CD8-positive, alpha-beta memory T cell (primary cell): ENCODE results near the gene DIAPH2. TPM values are rescaled to one million over a fixed set of nuclear protein-coding genes. Genes with fewer than 3 reads are reported as not detected.

Source experiments
- CTCF ChIA-PET: fragments of 350-600 bp; sonication (Branson Sonifier 250); formaldehyde crosslinking; loops from one replicate; lab custom pipeline; 2021; ENCODE audit warnings: antibody characterized with exemption; lab: Charles Lee
- POLR2A ChIA-PET: fragments of 350-600 bp; sonication (Branson Sonifier 250); formaldehyde crosslinking; loops from one replicate; lab custom pipeline; 2021; ENCODE audit warnings: antibody characterized with exemption; lab: Charles Lee
- DNase-seq, 5 donors: peaks; one replicate each; pipeline versions ENCODE4 v3.0.0 to v3.0.0-alpha.2; 2020 to 2022; ENCODE audit warnings: mixed read lengths in 1 of 5
- H3K27ac ChIP-seq: one replicate; pipeline ENCODE4 v1.7.0; 2013; ENCODE audit warnings: low read depth, mild to moderate bottlenecking, low read length, moderate library complexity
- H3K27me3 ChIP-seq: 2 replicates; pipeline ENCODE4 v1.7.0; 2013; ENCODE audit warnings: low read length, mild to moderate bottlenecking; ENCODE audit not compliant: insufficient read depth, poor library complexity, severe bottlenecking
- H3K36me3 ChIP-seq: 2 replicates; pipeline ENCODE4 v1.7.0; 2013; ENCODE audit warnings: mild to moderate bottlenecking, low read length, moderate library complexity; ENCODE audit not compliant: insufficient read depth
- H3K4me1 ChIP-seq: 2 replicates; pipeline ENCODE4 v1.7.0; 2013; ENCODE audit warnings: mild to moderate bottlenecking, low read length, moderate library complexity; ENCODE audit not compliant: insufficient read depth
- H3K4me3 ChIP-seq: 2 replicates; pipeline ENCODE4 v1.7.0; 2013; ENCODE audit warnings: mild to moderate bottlenecking, low read length
- H3K9me3 ChIP-seq: 2 replicates; pipeline ENCODE4 v1.7.0; 2013; ENCODE audit warnings: mild to moderate bottlenecking, low read length
- H3K27ac Mint-ChIP-seq, 8 donors: one replicate each; pipeline ENCODE4 v1.8.0; 2020 to 2021; ENCODE audit warnings: mixed read lengths in 8 of 8, mild to moderate bottlenecking in 6 of 8, inconsistent platforms in 3 of 8, moderate library complexity in 3 of 8
- H3K27me3 Mint-ChIP-seq, 2 donors: one replicate each; pipeline ENCODE4 v1.8.0; 2020 to 2021; ENCODE audit warnings: mixed read lengths in 2 of 2, mild to moderate bottlenecking in 1 of 2, moderate library complexity in 1 of 2
- H3K36me3 Mint-ChIP-seq, 3 donors: one replicate each; pipeline ENCODE4 v1.8.0; 2020 to 2021; ENCODE audit warnings: mixed read lengths in 3 of 3, inconsistent platforms in 1 of 3, mild to moderate bottlenecking in 1 of 3
- H3K4me1 Mint-ChIP-seq, 3 donors: one replicate each; pipeline ENCODE4 v1.8.0; 2020 to 2021; ENCODE audit warnings: mixed read lengths in 3 of 3, inconsistent platforms in 1 of 3, mild to moderate bottlenecking in 1 of 3
- H3K4me3 Mint-ChIP-seq, 7 donors: one replicate each; pipeline ENCODE4 v1.8.0; 2020 to 2021; ENCODE audit warnings: mixed read lengths in 7 of 7, mild to moderate bottlenecking in 6 of 7, moderate library complexity in 4 of 7, inconsistent platforms in 2 of 7
- H3K9me3 Mint-ChIP-seq, 5 donors: one replicate each; pipeline ENCODE4 v1.8.0; 2020 to 2022; ENCODE audit warnings: mixed read lengths in 5 of 5, mild to moderate bottlenecking in 3 of 5, moderate library complexity in 2 of 5, inconsistent platforms in 1 of 5
- polyA plus RNA-seq: library from polyadenylated mRNA; unstranded; fragments of 300-500 nt; fragmentation: Illumina TruSeq; gene quantifications from one replicate; pipeline ENCODE4 v1.2.3, GENCODE V29; 2021
- total RNA-seq, 2 experiments: library from RNA; stranded (reverse); gene quantifications; one replicate each; pipeline ENCODE4 v1.2.3, GENCODE V29; 2021

DIAPH2 gene
- total and polyA plus RNA-seq, 3 experiments from 2014 or later: 5.6 to 11.5 (median 6.0) TPM

GRCh38 chrX:97309487-97310116 lies 625.0 kb downstream of the DIAPH2 start:
- H3K27me3 Mint-ChIP-seq: no peaks in the 10 kb centered on the region
- no peak for DNase-seq
- H3K27ac ChIP-seq: no peak overlapping the region
- no peak overlapping the region for H3K27ac Mint-ChIP-seq
- no peaks in the 10 kb centered on the region for H3K4me1 ChIP-seq
- H3K4me3 ChIP-seq: no peak overlapping the region
- H3K9me3 ChIP-seq: no peaks in the 10 kb centered on the region
- ChIA-PET CTCF (no interaction called here), POLR2A (no interaction called here)
- H3K36me3 Mint-ChIP-seq: peaks cover 0 to 1% (median 0%) of the 10 kb centered on the region in 3 donors
- no peaks in the 10 kb centered on the region for H3K9me3 Mint-ChIP-seq
- no peaks in the 10 kb centered on the region for H3K36me3 ChIP-seq
- no peaks in the 10 kb centered on the region for H3K4me1 Mint-ChIP-seq
- no peak overlapping the region for H3K4me3 Mint-ChIP-seq
- no peaks in the 10 kb centered on the region for H3K27me3 ChIP-seq

GRCh38 chrX:97310373-97310772 lies 625.7 kb downstream of the DIAPH2 start:
- H3K4me3 ChIP-seq: no peak overlapping the region
- Mint-ChIP-seq H3K36me3 (peaks cover 0 to 1% (median 0%) of the 10 kb centered on the region in 3 donors), H3K9me3 (no peaks in the 10 kb centered on the region), H3K4me1 (no peaks in the 10 kb centered on the region), H3K27ac (no peak overlapping the region), H3K27me3 (no peaks in the 10 kb centered on the region), H3K4me3 (no peak overlapping the region)
- DNase-seq: no peak
- POLR2A ChIA-PET: no interaction called here
- no peaks in the 10 kb centered on the region for H3K36me3 ChIP-seq
- no peaks in the 10 kb centered on the region for H3K27me3 ChIP-seq
- no peak overlapping the region for H3K27ac ChIP-seq
- CTCF ChIA-PET: no interaction called here
- H3K4me1 ChIP-seq: no peaks in the 10 kb centered on the region
- H3K9me3 ChIP-seq: no peaks in the 10 kb centered on the region

- H3K36me3 Mint-ChIP-seq: peaks cover 0 to 1% (median 0%) of the 10 kb centered on the region in 3 donors
- no peak for DNase-seq
- no peaks in the 10 kb centered on the region for H3K27me3 ChIP-seq
- H3K4me3 Mint-ChIP-seq: no peak overlapping the region
- CTCF ChIA-PET: no interaction called here
- no peaks in the 10 kb centered on the region for H3K9me3 ChIP-seq
- H3K36me3 ChIP-seq: no peaks in the 10 kb centered on the region
- no peak overlapping the region for H3K27ac Mint-ChIP-seq
- H3K27me3 Mint-ChIP-seq: no peaks in the 10 kb centered on the region
- H3K27ac ChIP-seq: no peak overlapping the region
- no peak overlapping the region for H3K4me3 ChIP-seq
- no peaks in the 10 kb centered on the region for H3K4me1 Mint-ChIP-seq
- POLR2A ChIA-PET: no interaction called here
- no peaks in the 10 kb centered on the region for H3K9me3 Mint-ChIP-seq
- no peaks in the 10 kb centered on the region for H3K4me1 ChIP-seq
These were observed 626.6 kb downstream of the DIAPH2 start for GRCh38 chrX:97311066-97311778.

- Histone ChIP-seq H3K4me1 (no peaks in the 10 kb centered on the region), H3K36me3 (no peaks in the 10 kb centered on the region), H3K27ac (no peak overlapping the region), H3K4me3 (no peak overlapping the region), H3K9me3 (no peaks in the 10 kb centered on the region), H3K27me3 (no peaks in the 10 kb centered on the region)
- DNase-seq: no peak
- Mint-ChIP-seq H3K4me3 (no peak overlapping the region), H3K4me1 (no peaks in the 10 kb centered on the region), H3K36me3 (peaks cover 0 to 3% (median 0%) of the 10 kb centered on the region in 3 donors), H3K27me3 (no peaks in the 10 kb centered on the region), H3K27ac (no peak overlapping the region), H3K9me3 (no peaks in the 10 kb centered on the region)
- ChIA-PET POLR2A (no interaction called here), CTCF (no interaction called here)
These were observed 629.7 kb downstream of the DIAPH2 start for GRCh38 chrX:97314345-97314744.

- H3K4me1 ChIP-seq: no peaks in the 10 kb centered on the region
- H3K4me3 ChIP-seq: no peak overlapping the region
- H3K9me3 ChIP-seq: no peaks in the 10 kb centered on the region
- POLR2A ChIA-PET: no interaction called here
- no peaks in the 10 kb centered on the region for H3K4me1 Mint-ChIP-seq
- H3K27ac ChIP-seq: no peak overlapping the region
- no peak for DNase-seq
- H3K36me3 ChIP-seq: no peaks in the 10 kb centered on the region
- H3K27ac Mint-ChIP-seq: no peak overlapping the region
- H3K4me3 Mint-ChIP-seq: no peak overlapping the region
- H3K27me3 Mint-ChIP-seq: no peaks in the 10 kb centered on the region
- no peaks in the 10 kb centered on the region for H3K9me3 Mint-ChIP-seq
- CTCF ChIA-PET: no interaction called here
- peaks cover 0 to 1% (median 0%) of the 10 kb centered on the region in 3 donors for H3K36me3 Mint-ChIP-seq
- H3K27me3 ChIP-seq: no peaks in the 10 kb centered on the region
These were observed 631.3 kb downstream of the DIAPH2 start for GRCh38 chrX:97315939-97316338.

- H3K4me3 ChIP-seq: no peak overlapping the region
- Mint-ChIP-seq H3K4me1 (no peaks in the 10 kb centered on the region), H3K27me3 (no peaks in the 10 kb centered on the region), H3K36me3 (peaks cover 0 to 1% (median 0%) of the 10 kb centered on the region in 3 donors), H3K27ac (no peak overlapping the region), H3K9me3 (no peaks in the 10 kb centered on the region), H3K4me3 (no peak overlapping the region)
- no peak overlapping the region for H3K27ac ChIP-seq
- H3K36me3 ChIP-seq: no peaks in the 10 kb centered on the region
- no peaks in the 10 kb centered on the region for H3K27me3 ChIP-seq
- H3K4me1 ChIP-seq: no peaks in the 10 kb centered on the region
- DNase-seq: no peak
- no peaks in the 10 kb centered on the region for H3K9me3 ChIP-seq
- ChIA-PET POLR2A (no interaction called here), CTCF (no interaction called here)
These were observed 635.7 kb downstream of the DIAPH2 start for GRCh38 chrX:97320305-97320704.

- Histone ChIP-seq H3K36me3 (no peaks in the 10 kb centered on the region), H3K27me3 (no peaks in the 10 kb centered on the region), H3K4me3 (no peak overlapping the region), H3K9me3 (no peaks in the 10 kb centered on the region), H3K4me1 (no peaks in the 10 kb centered on the region), H3K27ac (no peak overlapping the region)
- Mint-ChIP-seq H3K9me3 (no peaks in the 10 kb centered on the region), H3K4me1 (no peaks in the 10 kb centered on the region), H3K27me3 (no peaks in the 10 kb centered on the region), H3K27ac (no peak overlapping the region), H3K36me3 (peaks cover 0 to 4% (median 3%) of the 10 kb centered on the region in 3 donors), H3K4me3 (no peak overlapping the region)
- ChIA-PET POLR2A (no interaction called here), CTCF (no interaction called here)
- DNase-seq: no peak
These were observed 637.8 kb downstream of the DIAPH2 start for GRCh38 chrX:97322401-97322800.

GRCh38 chrX:97326456-97326855 lies 641.8 kb downstream of the DIAPH2 start:
- peaks cover 0 to 4% (median 2%) of the 10 kb centered on the region in 3 donors for H3K36me3 Mint-ChIP-seq
- Histone ChIP-seq H3K36me3 (no peaks in the 10 kb centered on the region), H3K4me3 (no peak overlapping the region), H3K9me3 (no peaks in the 10 kb centered on the region), H3K4me1 (no peaks in the 10 kb centered on the region), H3K27ac (no peak overlapping the region), H3K27me3 (no peaks in the 10 kb centered on the region)
- H3K4me1 Mint-ChIP-seq: no peaks in the 10 kb centered on the region
- ChIA-PET CTCF (no interaction called here), POLR2A (no interaction called here)
- H3K9me3 Mint-ChIP-seq: no peaks in the 10 kb centered on the region
- no peak overlapping the region for H3K27ac Mint-ChIP-seq
- no peak for DNase-seq
- H3K27me3 Mint-ChIP-seq: no peaks in the 10 kb centered on the region
- no peak overlapping the region for H3K4me3 Mint-ChIP-seq
